Activated naive CD4-positive, alpha-beta T cell treated with anti-CD3 and anti-CD28 coated beads, Interleukin-2, amount 50 U/mL, for 16 hours (primary cell): ENCODE data around the gene PDS5A.
"Not testable (repeated sequence)": the region's sequence is repeated elsewhere in the genome, so short reads cannot be mapped to it uniquely, and the experiment has no call there.

ENCODE experiments used
- DNase-seq: peaks from one replicate; pipeline ENCODE4 v3.0.0-alpha.2; 2020

PDS5A gene

GRCh38 chr4:39893693-39894072, 84.0 kb downstream of the PDS5A start:
- DNase-seq, result no peak

- DNase-seq, result no peak
Observed at GRCh38 chr4:39892988-39893692, 84.6 kb downstream of the PDS5A start.

- no peak for DNase-seq
Observed at GRCh38 chr4:39889226-39889625, 88.5 kb downstream of the PDS5A start.

- DNase-seq, result no peak
Observed at GRCh38 chr4:39888541-39888940, 89.2 kb downstream of the PDS5A start.

- no peak for DNase-seq
Observed at GRCh38 chr4:39883646-39884045, 94.1 kb downstream of the PDS5A start.

- DNase-seq, result no peak
Observed at GRCh38 chr4:39881789-39882188, 95.9 kb downstream of the PDS5A start.

GRCh38 chr4:39877971-39878370, 99.7 kb downstream of the PDS5A start:
- no peak for DNase-seq

GRCh38 chr4:39873823-39874222, 103.9 kb downstream of the PDS5A start:
- DNase-seq, result no peak

GRCh38 chr4:39865280-39865679, 112.4 kb downstream of the PDS5A start:
- DNase-seq, result no peak

GRCh38 chr4:39864391-39864790, 113.3 kb downstream of the PDS5A start:
- no peak for DNase-seq

- DNase-seq, result no peak
Observed at GRCh38 chr4:39860804-39861203, 116.9 kb downstream of the PDS5A start.

- no peak for DNase-seq
Observed at GRCh38 chr4:39855909-39856512, 121.7 kb downstream of the PDS5A start.

GRCh38 chr4:39852636-39853035, 125.1 kb downstream of the PDS5A start:
- DNase-seq, result no peak

- no peak for DNase-seq
Observed at GRCh38 chr4:39850727-39851126, 127.0 kb downstream of the PDS5A start.

GRCh38 chr4:39846705-39847104, 131.0 kb downstream of the PDS5A start:
- DNase-seq, result no peak

GRCh38 chr4:39846120-39846519, 131.6 kb downstream of the PDS5A start:
- no peak for DNase-seq

GRCh38 chr4:39841894-39842293, 135.8 kb downstream of the PDS5A start:
- no peak for DNase-seq

GRCh38 chr4:39840516-39840915, 137.2 kb downstream of the PDS5A start:
- DNase-seq, result not testable (repeated sequence)

GRCh38 chr4:39840027-39840426, 137.7 kb downstream of the PDS5A start:
- no peak for DNase-seq

GRCh38 chr4:39838431-39838830, 139.3 kb downstream of the PDS5A start:
- DNase-seq, result not testable (repeated sequence)

- DNase-seq, result no peak
Observed at GRCh38 chr4:39834269-39834668, 143.4 kb downstream of the PDS5A start.

GRCh38 chr4:39825741-39826231, 151.9 kb downstream of the PDS5A start:
- DNase-seq, result no peak

GRCh38 chr4:39825090-39825489, 152.6 kb downstream of the PDS5A start:
- DNase-seq, result no peak

- DNase-seq, result no peak
Observed at GRCh38 chr4:39823191-39823590, 154.5 kb downstream of the PDS5A start.

- no peak for DNase-seq
Observed at GRCh38 chr4:39822662-39823061, 155.0 kb downstream of the PDS5A start.
